Fibroblast of pulmonary artery (primary cell): ENCODE data around the gene ADAP1.

Experiments used
- DNase-seq: peaks from one replicate; pipeline ENCODE4 v3.0.0-alpha.2; 2010; ENCODE audit warnings: low read depth
- H3K4me3 ChIP-seq: replicated peaks from 2 replicates; pipeline ENCODE4 v1.5.1; 2011; ENCODE audit warnings: low read depth, mild to moderate bottlenecking, control low read depth, low read length, moderate library complexity
- TF ChIP-seq, protein P1 (sequence below): IDR thresholded peaks from 2 replicates; pipeline ENCODE4 v1.5.1; 2011; ENCODE audit warnings: mild to moderate bottlenecking, control low read depth, low read length, inconsistent platforms; ENCODE audit errors: missing control alignments

Gene ADAP1

GRCh38 chr7:890868-891267, 63.6 kb downstream of the ADAP1 start:
- no peak overlapping the region for H3K4me3 ChIP-seq
- DNase-seq: no peak
- TF ChIP-seq, protein P1, sequence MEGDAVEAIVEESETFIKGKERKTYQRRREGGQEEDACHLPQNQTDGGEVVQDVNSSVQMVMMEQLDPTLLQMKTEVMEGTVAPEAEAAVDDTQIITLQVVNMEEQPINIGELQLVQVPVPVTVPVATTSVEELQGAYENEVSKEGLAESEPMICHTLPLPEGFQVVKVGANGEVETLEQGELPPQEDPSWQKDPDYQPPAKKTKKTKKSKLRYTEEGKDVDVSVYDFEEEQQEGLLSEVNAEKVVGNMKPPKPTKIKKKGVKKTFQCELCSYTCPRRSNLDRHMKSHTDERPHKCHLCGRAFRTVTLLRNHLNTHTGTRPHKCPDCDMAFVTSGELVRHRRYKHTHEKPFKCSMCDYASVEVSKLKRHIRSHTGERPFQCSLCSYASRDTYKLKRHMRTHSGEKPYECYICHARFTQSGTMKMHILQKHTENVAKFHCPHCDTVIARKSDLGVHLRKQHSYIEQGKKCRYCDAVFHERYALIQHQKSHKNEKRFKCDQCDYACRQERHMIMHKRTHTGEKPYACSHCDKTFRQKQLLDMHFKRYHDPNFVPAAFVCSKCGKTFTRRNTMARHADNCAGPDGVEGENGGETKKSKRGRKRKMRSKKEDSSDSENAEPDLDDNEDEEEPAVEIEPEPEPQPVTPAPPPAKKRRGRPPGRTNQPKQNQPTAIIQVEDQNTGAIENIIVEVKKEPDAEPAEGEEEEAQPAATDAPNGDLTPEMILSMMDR: no peak

DNA sequence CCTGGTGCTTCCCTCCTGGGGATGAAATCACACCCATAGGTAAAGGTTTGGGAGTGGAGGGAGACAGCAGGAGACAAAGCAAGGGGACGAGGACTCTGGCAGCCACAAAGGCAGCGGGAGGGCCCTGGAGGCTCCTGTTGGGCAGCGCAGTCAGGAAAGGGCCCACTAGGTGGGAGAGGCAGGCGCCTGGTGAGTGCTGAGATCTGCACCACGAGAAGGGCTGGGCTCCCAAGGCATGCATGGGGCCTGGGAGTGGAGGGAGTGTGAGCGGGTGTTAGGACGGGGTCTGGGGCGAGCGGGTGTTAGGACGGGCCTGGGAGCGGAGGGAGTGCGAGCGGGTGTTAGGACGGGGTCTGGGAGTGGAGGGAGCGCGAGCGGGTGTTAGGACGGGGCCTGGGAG, 65.1 kb downstream of the ADAP1 start:
- TF ChIP-seq, protein P1: no peak
- H3K4me3 ChIP-seq: no peak overlapping the region
- no peak for DNase-seq

- DNase-seq: no peak
- TF ChIP-seq, protein P1: no peak
- H3K4me3 ChIP-seq: no peak overlapping the region
These were observed 65.5 kb downstream of the ADAP1 start for GRCh38 chr7:889025-889390.

DNA sequence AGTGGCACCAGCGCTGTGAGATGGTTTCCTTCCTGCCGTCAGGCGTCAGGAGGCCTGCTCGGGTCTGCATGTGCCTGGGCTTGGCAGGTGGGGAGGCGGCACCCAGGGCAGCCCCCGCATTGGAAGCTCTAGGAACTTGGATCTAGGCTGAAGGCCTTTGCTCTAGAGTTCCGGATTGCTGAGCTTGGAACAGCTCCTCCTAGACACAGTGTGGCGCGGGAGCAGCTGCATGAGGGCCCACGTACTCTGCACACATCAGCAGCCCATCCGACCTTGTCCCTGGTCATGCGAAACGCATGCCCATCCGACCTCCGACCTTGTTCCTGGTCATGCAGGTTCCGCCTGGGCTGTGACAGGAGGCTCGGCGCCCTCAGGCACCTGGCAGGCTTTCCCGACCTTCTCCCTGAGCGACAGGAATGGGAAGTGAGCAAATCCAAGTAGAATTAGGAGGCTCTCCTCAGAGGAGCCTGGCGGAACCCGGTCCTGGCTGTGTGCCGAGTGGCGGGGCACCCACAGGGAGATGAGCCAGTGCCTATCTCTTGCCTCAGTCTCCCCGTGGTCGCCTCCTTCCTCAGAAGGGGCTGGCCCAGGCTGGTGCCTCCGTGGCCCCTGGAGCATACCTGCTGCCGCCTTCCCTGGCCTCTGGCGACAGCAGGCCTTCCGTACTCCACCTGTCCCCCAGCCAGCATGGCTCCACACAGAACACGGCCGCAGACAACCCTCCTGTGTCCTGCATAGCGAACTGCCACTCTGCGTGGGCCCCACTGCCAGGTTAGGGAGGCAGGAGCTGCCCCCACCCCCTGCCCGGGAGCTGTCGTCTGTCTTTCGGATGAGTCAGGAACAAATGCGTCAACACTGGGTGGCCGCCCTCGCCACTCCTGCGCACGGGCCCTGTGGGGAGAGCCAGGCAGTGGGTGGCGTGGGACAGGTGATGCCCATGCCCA, 66.1 kb downstream of the ADAP1 start:
- no peak overlapping the region for H3K4me3 ChIP-seq
- TF ChIP-seq, protein P1: no peak
- DNase-seq: no peak

DNA sequence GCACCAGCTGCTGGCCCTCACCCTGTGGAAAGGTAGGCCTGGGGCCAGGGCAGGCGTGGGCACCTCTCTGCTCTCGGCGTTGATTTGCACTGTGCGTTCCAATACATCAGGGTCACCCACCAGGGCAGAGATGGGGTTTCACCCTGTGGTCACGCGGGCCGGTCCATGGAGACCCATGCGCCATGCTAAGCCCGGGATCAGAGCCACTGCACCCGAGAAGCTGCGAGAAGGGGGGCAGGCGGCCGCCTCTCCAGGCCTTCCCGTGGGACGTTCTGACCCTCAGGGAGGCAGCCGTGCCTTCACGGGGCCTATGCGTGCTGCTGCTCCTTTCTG, 67.0 kb downstream of the ADAP1 start:
- no peak for DNase-seq
- TF ChIP-seq, protein P1: no peak
- no peak overlapping the region for H3K4me3 ChIP-seq

DNA sequence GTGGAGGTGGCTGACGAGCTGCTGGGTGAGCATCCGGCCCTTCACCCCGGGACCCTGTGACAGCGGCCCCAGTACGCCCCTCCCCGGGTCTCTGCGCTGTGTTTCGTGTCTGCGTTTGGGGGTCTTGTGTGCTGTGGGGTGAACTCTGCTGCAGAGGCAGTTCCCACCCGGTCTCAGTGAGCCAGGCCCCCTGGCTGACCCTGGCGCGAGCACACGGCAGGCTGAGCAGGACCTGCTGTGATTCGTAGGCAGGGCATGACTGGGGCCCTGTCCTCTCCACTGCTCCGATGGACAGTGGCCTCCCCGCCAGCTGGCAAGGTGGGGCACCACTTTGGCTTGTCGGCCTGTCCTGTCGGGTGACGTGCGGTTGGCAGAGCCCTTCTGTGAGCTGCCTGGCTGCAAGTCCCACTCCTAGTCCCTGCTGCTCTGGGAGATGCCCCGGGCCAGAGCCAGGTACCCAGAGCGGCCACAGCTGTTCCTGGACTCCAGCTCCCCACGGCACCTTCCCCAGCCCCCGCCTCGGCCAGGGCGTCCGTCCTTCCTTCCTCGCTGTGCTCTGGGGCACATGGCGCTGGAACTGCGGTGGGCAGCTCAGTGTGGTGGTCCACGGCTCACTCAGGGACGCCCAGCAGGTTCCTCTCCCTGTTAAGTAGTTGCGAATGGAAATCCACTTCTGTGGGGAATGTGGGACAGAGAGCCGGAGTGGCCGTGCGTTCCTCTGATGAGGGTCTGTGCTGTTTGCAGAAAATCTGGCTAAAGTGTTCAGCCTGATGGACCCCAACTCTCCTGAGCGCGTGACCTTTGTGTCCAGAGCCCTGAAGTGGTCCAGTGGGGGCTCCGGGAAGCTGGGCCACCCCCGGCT, 67.6 kb downstream of the ADAP1 start:
- no peak overlapping the region for H3K4me3 ChIP-seq
- TF ChIP-seq, protein P1: no peak
- no peak for DNase-seq
